ENCODE data around the gene SLAMF9.
"Not testable (repeated sequence)": the region's sequence is repeated elsewhere in the genome, so short reads cannot be mapped to it uniquely, and the experiment has no call there.

Gene SLAMF9

GRCh38 chr1:159908031-159908940 is 45.8 kb downstream of the SLAMF9 start:
- TF ChIP-seq, protein P1, sequence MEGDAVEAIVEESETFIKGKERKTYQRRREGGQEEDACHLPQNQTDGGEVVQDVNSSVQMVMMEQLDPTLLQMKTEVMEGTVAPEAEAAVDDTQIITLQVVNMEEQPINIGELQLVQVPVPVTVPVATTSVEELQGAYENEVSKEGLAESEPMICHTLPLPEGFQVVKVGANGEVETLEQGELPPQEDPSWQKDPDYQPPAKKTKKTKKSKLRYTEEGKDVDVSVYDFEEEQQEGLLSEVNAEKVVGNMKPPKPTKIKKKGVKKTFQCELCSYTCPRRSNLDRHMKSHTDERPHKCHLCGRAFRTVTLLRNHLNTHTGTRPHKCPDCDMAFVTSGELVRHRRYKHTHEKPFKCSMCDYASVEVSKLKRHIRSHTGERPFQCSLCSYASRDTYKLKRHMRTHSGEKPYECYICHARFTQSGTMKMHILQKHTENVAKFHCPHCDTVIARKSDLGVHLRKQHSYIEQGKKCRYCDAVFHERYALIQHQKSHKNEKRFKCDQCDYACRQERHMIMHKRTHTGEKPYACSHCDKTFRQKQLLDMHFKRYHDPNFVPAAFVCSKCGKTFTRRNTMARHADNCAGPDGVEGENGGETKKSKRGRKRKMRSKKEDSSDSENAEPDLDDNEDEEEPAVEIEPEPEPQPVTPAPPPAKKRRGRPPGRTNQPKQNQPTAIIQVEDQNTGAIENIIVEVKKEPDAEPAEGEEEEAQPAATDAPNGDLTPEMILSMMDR (IDR thresholded peaks at IDR 0.05; ENCODE audit: borderline replicate concordance, insufficient read depth, low read depth, low read length) = no peak
- no peak overlapping the region for H3K4me3 ChIP-seq (ENCODE audit: low read depth, low read length)

GRCh38 chr1:159906960-159907359 is 47.1 kb downstream of the SLAMF9 start:
- no peak overlapping the region for H3K4me3 ChIP-seq (ENCODE audit: low read depth, low read length)
- TF ChIP-seq, protein P1 (IDR thresholded peaks at IDR 0.05; ENCODE audit: borderline replicate concordance, insufficient read depth, low read depth, low read length) = no peak

GRCh38 chr1:159904036-159904435 is 50.0 kb downstream of the SLAMF9 start:
- not testable (repeated sequence) for H3K4me3 ChIP-seq (ENCODE audit: low read depth, low read length)

- TF ChIP-seq, protein P1 (IDR thresholded peaks at IDR 0.05; ENCODE audit: borderline replicate concordance, insufficient read depth, low read depth, low read length) = no peak
- no peak overlapping the region for H3K4me3 ChIP-seq (ENCODE audit: low read depth, low read length)
These were observed 51.5 kb downstream of the SLAMF9 start for GRCh38 chr1:159902541-159902940.
